Ascending aorta (tissue), 2 donors: ENCODE results near the gene HTT-AS. TPM values are rescaled to one million over a fixed set of nuclear protein-coding genes. Genes with fewer than 3 reads are reported as not detected.
A peak's percentile ranks its signal among the peaks of the same experiment; 100 is the strongest.

Experiments
- DNase-seq, 2 donors: peaks; one replicate each; pipeline ENCODE4 v3.0.0-alpha.2; 2019; ENCODE audit warnings: low spot score in 2 of 2
- H3K27ac ChIP-seq, 2 donors: fragments of 200-600 bp; sonication (generic); one replicate each; pipeline ENCODE4 v1.5.1; 2016 to 2017; ENCODE audit warnings: mild to moderate bottlenecking in 1 of 2
- H3K27me3 ChIP-seq: fragments of 200-600 bp; sonication (generic); one replicate; pipeline ENCODE4 v1.5.1; 2017
- H3K36me3 ChIP-seq, 2 donors: fragments of 200-600 bp; sonication (generic); one replicate each; pipeline ENCODE4 v1.5.1; 2016
- H3K4me1 ChIP-seq, 2 donors: fragments of 200-600 bp; sonication (generic); one replicate each; pipeline ENCODE4 v1.5.1; 2016 to 2017; ENCODE audit warnings: mild to moderate bottlenecking in 1 of 2
- H3K4me3 ChIP-seq, 2 donors: fragments of 200-600 bp; sonication (generic); one replicate each; pipeline ENCODE4 v1.5.1; 2016 to 2017; ENCODE audit warnings: mild to moderate bottlenecking in 1 of 2
- H3K9me3 ChIP-seq, 2 donors: fragments of 200-600 bp; sonication (generic); one replicate each; pipeline ENCODE4 v1.5.1; 2016
- CTCF ChIP-seq, 3 experiments: fragments of 200-600 bp in 2 of 3; fragments of 450-650 bp in 1 of 3; sonication (generic) in 2 of 3; IDR thresholded peaks; one replicate each; pipeline ENCODE4 v1.5.1; 2016 to 2019; ENCODE audit warnings: antibody characterized with exemption in 3 of 3, mild to moderate bottlenecking in 1 of 3, moderate library complexity in 1 of 3
- intact Hi-C: fragments of 100-400 bp; cut with DNase I; formaldehyde crosslinking; loops from one replicate; pipeline ENCODE4 v1.15.1; 2023
- total RNA-seq: library from RNA; depleted of rRNA; stranded (reverse); fragments of >200 nt; gene quantifications from one replicate; pipeline ENCODE4 v1.1.0, GENCODE V29; 2016

Gene HTT-AS
- total RNA-seq, 1 donor from 2014 or later = not detected

- Histone ChIP-seq H3K27ac (no peak overlapping the region), H3K4me1 (no peaks in the 10 kb centered on the region), H3K27me3 (no peaks in the 10 kb centered on the region), H3K4me3 (peak overlapping the region; percentile 9 to 48), H3K36me3 (no peaks in the 10 kb centered on the region), H3K9me3 (no peaks in the 10 kb centered on the region)
- intact Hi-C loops = no loop called here
- peak; percentile 34 to 78 (median 71) for TF ChIP-seq CTCF (IDR thresholded peaks at IDR 0.05)
- peak; percentile 31 to 82 for DNase-seq
Measured at GRCh38 chr4:3047464-3048286, 26.7 kb downstream of the HTT-AS start.

- no peak for DNase-seq
- H3K36me3 ChIP-seq = no peaks in the 10 kb centered on the region
- H3K27ac ChIP-seq = no peak overlapping the region
- no peaks in the 10 kb centered on the region for H3K27me3 ChIP-seq
- peaks cover 1 to 3% of the 10 kb centered on the region in 2 donors for H3K4me1 ChIP-seq
- no peak overlapping the region for H3K4me3 ChIP-seq
- no peaks in the 10 kb centered on the region for H3K9me3 ChIP-seq
- intact Hi-C loops = no loop called here
- no peak for TF ChIP-seq CTCF (IDR thresholded peaks at IDR 0.05)
Measured at GRCh38 chr4:3046623-3047022, 27.7 kb downstream of the HTT-AS start.

- DNase-seq = peak in 1 of 2 donors; percentile 58
- intact Hi-C loops = no loop called here
- Histone ChIP-seq H3K4me3 (no peak overlapping the region), H3K36me3 (no peaks in the 10 kb centered on the region), H3K4me1 (peaks cover 3% of the 10 kb centered on the region in 2 donors), H3K9me3 (no peaks in the 10 kb centered on the region), H3K27me3 (no peaks in the 10 kb centered on the region), H3K27ac (no peak overlapping the region)
- no peak for TF ChIP-seq CTCF (IDR thresholded peaks at IDR 0.05)
Measured at GRCh38 chr4:3046162-3046561, 28.2 kb downstream of the HTT-AS start.

DNA sequence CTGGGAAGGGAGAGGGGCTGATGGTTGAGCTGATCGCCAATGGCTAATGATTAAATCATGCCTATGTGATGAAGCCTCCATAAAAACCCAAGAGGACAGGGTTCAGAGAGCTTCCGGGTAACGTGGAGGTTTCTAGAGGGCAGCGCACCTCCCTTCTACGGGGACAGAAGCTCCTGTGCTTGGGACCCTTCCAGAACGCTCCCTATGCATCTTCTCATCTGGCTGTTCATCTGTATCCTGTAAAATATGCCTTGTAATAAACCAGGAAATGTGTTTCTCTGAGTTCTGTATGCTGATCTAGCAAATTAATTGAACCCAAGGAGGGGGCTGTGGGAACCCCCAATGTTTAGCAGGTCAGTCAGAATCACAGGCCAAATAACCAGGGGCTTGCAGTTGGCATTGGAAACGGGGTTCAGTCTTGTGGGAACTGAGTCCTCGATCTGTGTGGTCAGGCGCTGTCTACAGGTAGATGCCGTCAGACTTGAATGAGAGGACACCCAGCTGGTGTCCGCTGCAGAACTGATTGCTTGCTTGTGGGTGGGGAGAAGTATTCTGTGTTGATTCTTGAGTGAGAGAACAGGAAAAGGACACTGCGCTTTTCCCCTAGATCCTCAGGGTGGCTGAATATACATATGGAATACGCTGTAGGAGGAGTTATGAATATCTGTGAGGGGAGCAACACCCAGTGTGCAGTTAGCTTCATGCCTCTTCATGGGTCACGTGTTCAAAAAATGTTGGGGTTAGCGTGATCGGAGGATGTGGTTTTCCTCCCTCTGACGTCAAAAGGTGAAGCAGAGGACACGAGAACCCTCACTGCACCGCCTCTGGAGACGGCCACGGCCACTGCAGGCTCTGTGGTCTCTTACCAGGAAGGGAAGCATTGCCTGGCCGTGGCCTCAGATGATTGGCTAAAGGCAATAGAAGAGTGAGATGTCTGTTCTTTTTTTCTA is 29.2 kb downstream of the HTT-AS start:
- Histone ChIP-seq H3K4me1 (peaks cover 3% of the 10 kb centered on the region in 2 donors), H3K27ac (no peak overlapping the region), H3K4me3 (no peak overlapping the region), H3K36me3 (no peaks in the 10 kb centered on the region), H3K27me3 (no peaks in the 10 kb centered on the region), H3K9me3 (no peaks in the 10 kb centered on the region)
- no peak for TF ChIP-seq CTCF (IDR thresholded peaks at IDR 0.05)
- intact Hi-C loops = no loop called here
- peak; percentile 66 to 85 for DNase-seq

DNA sequence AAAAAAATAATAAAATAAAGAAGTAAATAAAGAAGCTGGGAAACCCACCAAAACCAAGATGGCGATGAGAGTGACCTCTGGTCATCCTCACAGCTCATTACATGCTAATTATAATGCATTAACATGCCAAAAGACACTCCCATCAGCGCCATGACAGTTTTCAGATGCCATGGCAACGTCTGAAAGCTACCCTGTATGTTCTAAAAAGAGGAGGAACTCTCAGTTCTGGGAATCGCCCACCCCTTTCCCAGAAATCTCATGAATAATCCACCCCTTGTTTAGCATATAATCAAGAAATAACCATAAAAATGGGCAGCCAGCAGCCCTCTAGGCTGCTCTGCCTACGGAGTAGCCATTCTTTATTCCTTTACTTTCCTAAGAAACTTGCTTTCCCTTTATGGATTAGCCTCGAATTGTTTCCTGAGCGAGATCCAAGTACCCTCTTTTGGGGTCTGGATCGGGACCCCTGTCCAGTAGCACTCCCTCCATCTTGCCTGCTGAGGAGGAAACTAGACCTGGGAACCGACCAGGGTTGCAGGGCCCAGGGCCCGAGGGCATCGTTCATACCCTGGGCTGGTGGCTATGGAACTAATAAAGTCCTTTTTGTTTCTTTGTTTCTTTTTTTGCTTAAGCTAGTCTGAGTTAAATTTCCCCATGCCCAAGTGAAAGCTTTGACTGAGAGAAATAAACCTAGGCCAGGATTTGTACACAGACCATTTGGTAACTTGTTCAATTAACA is 30.9 kb downstream of the HTT-AS start:
- Histone ChIP-seq H3K4me1 (peaks cover 3% of the 10 kb centered on the region in 2 donors), H3K27ac (no peak overlapping the region), H3K4me3 (no peak overlapping the region), H3K27me3 (no peaks in the 10 kb centered on the region), H3K36me3 (no peaks in the 10 kb centered on the region), H3K9me3 (no peaks in the 10 kb centered on the region)
- no peak for TF ChIP-seq CTCF (IDR thresholded peaks at IDR 0.05)
- intact Hi-C loops = no loop called here
- peak in 1 of 2 donors; percentile 40 for DNase-seq
